PC-3 (cell line): Measurements from ENCODE around the gene ACER2.

ENCODE experiments used
- EZH2 ChIP-seq: fragments of 300-600 bp; sonication (generic); IDR thresholded peaks from one replicate; pipeline ENCODE4 v1.6.1; 2017; ENCODE audit warnings: antibody characterized with exemption, mild to moderate bottlenecking, low read length; ENCODE audit not compliant: unreplicated experiment
- EZH2phosphoT487 ChIP-seq: fragments of 300-600 bp; sonication (generic); IDR thresholded peaks from 2 replicates; pipeline ENCODE4 v1.6.1; 2018; ENCODE audit warnings: mild to moderate bottlenecking, antibody characterized with exemption, low read length, borderline replicate concordance
- TF ChIP-seq, protein P1 (sequence below): fragments of 300-600 bp; sonication (generic); conservative IDR thresholded peaks from 2 replicates; pipeline ENCODE4 v1.5.1; 2017; ENCODE audit warnings: antibody characterized with exemption, low read depth, mild to moderate bottlenecking, low read length

DNA sequence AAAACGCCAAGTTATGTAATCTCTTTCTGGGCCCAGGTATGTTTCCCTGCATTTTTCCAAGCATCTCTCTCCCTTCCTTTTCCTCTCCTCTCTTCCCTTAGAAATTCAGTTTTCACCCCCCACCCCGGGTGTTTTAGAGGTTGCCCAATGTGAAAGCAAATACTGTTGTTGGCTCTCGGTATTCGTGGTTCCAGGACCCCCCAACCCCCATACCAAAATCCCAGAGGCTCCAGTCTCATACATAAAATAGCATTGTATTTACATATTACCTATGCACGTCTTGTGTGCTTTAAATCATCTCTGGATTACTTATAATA is 48.8 kb downstream of the ACER2 start:
- TF ChIP-seq, protein P1, sequence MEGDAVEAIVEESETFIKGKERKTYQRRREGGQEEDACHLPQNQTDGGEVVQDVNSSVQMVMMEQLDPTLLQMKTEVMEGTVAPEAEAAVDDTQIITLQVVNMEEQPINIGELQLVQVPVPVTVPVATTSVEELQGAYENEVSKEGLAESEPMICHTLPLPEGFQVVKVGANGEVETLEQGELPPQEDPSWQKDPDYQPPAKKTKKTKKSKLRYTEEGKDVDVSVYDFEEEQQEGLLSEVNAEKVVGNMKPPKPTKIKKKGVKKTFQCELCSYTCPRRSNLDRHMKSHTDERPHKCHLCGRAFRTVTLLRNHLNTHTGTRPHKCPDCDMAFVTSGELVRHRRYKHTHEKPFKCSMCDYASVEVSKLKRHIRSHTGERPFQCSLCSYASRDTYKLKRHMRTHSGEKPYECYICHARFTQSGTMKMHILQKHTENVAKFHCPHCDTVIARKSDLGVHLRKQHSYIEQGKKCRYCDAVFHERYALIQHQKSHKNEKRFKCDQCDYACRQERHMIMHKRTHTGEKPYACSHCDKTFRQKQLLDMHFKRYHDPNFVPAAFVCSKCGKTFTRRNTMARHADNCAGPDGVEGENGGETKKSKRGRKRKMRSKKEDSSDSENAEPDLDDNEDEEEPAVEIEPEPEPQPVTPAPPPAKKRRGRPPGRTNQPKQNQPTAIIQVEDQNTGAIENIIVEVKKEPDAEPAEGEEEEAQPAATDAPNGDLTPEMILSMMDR = no peak; the same call in 1 of the 2 replicates
- TF ChIP-seq EZH2 (no peak), EZH2phosphoT487 (no peak)
